GM10847 (cell line): ENCODE results near the gene FREM1.

Experiments used
- POLR2A ChIP-seq: IDR thresholded peaks from 2 replicates; pipeline ENCODE4 v1.6.1; 2011; ENCODE audit not compliant: insufficient read length; ENCODE audit errors: extremely low read depth

The FREM1 gene

GRCh38 chr9:14822666-14823065, 87.6 kb downstream of the FREM1 start:
- no peak for TF ChIP-seq POLR2A

- TF ChIP-seq POLR2A: no peak
Observed at GRCh38 chr9:14819183-14819582, 91.0 kb downstream of the FREM1 start.

GRCh38 chr9:14814249-14814628, 96.0 kb downstream of the FREM1 start:
- TF ChIP-seq POLR2A: no peak

GRCh38 chr9:14813336-14814248, 96.6 kb downstream of the FREM1 start:
- no peak for TF ChIP-seq POLR2A

GRCh38 chr9:14812806-14813205, 97.4 kb downstream of the FREM1 start:
- no peak for TF ChIP-seq POLR2A

- TF ChIP-seq POLR2A: no peak
Observed at GRCh38 chr9:14811844-14812243, 98.4 kb downstream of the FREM1 start.

GRCh38 chr9:14806941-14807520, 103.2 kb downstream of the FREM1 start:
- TF ChIP-seq POLR2A: no peak

GRCh38 chr9:14799030-14799429, 111.2 kb downstream of the FREM1 start:
- no peak for TF ChIP-seq POLR2A

- no peak for TF ChIP-seq POLR2A
Observed at GRCh38 chr9:14797435-14797834, 112.8 kb downstream of the FREM1 start.

GRCh38 chr9:14793389-14793788, 116.8 kb downstream of the FREM1 start:
- TF ChIP-seq POLR2A: no peak

GRCh38 chr9:14790628-14791027, 119.6 kb downstream of the FREM1 start:
- no peak for TF ChIP-seq POLR2A

- no peak for TF ChIP-seq POLR2A
Observed at GRCh38 chr9:14788846-14789245, 121.4 kb downstream of the FREM1 start.

GRCh38 chr9:14783358-14783757, 126.9 kb downstream of the FREM1 start:
- no peak for TF ChIP-seq POLR2A

GRCh38 chr9:14782286-14783051, 127.8 kb downstream of the FREM1 start:
- TF ChIP-seq POLR2A: no peak

- no peak for TF ChIP-seq POLR2A
Observed at GRCh38 chr9:14780693-14781092, 129.5 kb downstream of the FREM1 start.

GRCh38 chr9:14780251-14780650, 130.0 kb downstream of the FREM1 start:
- no peak for TF ChIP-seq POLR2A
